HG02610 (cell line): ENCODE data around the gene EIF2B1.
"Not testable (repeated sequence)": the region's sequence is repeated elsewhere in the genome, so short reads cannot be mapped to it uniquely, and the experiment has no call there.

Experiments
- ATAC-seq: cut with Tn5 transposase; IDR thresholded peaks from one replicate; pipeline ENCODE4 v1.9.1; 2021; ENCODE audit warnings: mild to moderate bottlenecking, moderate library complexity; ENCODE audit not compliant: unreplicated experiment

EIF2B1 gene

DNA sequence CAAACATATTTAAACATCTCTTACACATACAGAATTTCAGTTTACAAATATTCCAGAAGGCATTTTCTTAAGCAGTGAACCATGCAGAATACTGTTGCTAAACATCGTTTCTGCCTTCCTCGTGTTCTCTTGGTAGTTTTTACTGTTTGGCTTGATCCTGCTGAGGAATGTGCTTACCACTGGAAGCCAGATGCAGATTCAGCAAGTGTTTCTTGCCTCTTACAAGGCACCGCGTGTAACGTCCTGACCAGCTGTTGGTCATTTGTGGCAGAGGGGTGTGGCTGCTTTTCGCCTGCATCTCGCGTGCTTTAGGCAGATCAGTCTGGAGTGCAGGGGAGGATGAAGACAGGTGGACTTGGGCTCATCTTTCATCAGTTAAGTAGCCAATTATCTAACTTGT, 12.4 kb downstream of the EIF2B1 start:
- ATAC-seq, result no peak

DNA sequence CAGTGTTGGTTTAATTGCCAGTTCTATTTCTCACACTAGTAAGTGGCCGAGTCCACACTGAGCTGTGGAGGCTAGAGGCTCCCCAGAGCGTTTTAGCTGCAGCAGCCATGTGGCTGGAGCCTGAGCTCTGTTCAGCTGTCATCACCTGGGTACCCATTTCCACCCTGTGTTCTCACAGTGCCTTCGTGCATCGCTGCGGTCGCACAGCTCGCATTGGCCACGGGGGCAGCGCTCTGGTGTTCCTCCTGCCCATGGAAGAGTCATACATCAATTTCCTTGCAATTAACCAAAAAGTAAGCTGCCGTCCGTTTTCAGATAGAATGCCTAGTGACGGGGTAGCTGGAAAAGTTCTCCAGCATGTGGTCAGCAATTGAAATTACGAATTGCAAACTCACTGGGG, 15.9 kb downstream of the EIF2B1 start:
- ATAC-seq, result no peak

DNA sequence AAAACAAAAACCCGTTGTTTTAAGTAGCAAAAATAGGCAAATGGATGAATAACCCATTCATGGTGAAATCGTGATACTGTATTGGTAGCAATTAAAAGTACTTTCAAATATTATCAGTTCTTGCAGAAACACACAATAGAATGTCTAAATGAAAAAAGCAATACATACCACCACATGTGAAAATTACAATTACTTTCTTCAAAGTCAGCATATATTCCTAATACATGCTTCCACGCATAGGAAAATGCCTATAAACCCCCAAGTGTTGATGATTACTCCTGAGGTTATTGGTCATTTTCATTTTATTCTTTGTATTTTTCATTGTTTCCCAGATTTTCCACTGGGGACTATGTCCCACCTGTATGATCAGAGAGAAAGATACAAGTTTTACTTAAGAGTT, 16.3 kb downstream of the EIF2B1 start:
- no peak for ATAC-seq

DNA sequence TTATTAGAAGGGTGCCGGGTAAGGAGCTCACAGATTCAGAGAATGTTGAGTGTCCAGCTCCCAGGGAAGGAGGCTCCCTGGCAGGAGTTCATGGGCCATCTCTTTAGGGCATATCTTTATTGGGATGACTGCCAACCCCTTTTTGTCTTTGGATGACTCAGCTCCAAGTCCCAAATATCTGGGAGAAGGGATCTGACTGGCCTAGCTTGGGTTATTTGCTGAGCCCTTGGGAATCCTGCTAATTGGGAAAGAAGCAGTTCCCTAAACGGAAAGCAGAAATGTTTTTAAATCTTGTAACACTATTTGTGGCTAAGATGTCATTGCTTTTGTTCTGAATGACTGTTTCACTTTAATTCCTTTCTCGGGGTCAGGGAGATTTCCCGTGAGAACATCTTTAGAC, 19.0 kb downstream of the EIF2B1 start:
- no peak for ATAC-seq

DNA sequence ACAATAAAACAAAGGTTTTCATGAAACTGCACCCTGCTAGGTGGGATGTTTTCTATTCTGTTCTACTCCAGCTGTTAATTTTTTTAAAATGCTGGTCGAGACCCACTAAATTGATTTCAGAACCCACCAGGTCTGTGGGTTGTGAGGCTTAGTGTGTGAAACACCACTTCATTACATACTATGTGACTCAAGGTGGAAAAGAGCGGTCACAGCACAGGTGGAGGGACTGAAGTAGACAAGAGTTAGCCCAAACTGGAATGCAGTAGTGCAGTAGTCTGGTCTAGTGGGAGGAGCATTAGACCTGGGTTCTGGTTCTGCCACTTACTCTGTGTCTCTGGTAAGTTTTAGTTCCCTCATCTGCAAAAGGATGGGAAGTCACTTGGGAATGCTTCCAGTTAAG, 19.4 kb downstream of the EIF2B1 start:
- ATAC-seq, result no peak

DNA sequence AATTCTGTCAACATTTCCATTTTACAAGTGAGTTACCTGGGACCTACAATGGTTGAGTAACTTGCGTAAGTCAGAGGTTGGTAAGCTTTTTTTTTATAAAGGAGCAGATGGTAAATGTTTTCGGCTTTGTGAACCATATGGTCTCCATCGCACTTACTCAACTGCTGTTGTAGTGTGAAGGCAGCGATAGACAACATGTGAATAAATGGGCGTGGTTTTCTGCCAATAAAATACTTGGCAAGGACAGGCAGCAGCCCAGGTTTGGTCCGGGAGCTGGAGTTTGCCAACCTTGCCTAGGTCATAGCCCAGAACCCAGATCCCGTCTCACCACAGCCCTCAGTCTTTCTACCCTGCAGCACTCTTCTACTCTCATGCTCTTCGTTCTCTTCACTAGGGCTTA, 25.3 kb downstream of the EIF2B1 start:
- ATAC-seq, result no peak

DNA sequence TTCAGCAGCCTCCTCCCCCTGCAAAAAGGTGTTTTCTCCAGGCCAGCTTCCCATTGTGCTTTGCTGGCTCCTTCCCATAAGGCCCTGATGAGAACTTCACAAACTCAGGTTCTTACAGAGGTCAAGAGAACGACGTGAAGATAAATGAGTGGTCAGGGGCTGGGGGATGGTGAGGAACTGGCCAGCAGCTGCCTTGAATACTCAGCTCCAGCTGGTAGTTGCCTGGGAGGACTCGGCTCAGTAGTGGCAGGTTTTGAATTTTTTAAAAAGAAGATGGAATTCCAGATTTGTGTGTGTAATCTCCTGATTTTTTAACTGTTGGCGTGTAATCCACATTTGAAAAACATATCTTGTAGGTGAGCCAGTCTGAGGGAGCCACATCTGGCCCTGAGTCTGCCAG, 25.7 kb downstream of the EIF2B1 start:
- ATAC-seq, result no peak

DNA sequence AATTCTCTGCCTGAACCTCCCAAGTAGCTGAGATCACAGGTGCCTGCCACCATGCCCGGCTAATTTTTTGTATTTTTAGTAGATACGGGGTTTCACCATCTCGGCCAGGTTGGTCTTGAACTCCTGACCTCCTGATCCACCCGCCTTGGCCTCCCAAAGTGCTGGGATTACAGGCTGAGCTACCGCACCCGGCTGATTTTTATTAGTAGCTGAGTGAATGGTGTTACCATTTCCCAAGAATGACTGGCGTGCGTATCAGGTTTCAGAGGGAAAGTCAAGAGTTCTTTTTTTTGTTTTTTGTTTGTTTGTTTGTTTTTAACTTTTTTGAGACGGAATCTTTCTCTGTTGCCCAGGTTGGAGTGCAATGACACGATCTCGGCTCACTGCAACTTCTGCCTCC, 30.0 kb downstream of the EIF2B1 start:
- not testable (repeated sequence) for ATAC-seq

DNA sequence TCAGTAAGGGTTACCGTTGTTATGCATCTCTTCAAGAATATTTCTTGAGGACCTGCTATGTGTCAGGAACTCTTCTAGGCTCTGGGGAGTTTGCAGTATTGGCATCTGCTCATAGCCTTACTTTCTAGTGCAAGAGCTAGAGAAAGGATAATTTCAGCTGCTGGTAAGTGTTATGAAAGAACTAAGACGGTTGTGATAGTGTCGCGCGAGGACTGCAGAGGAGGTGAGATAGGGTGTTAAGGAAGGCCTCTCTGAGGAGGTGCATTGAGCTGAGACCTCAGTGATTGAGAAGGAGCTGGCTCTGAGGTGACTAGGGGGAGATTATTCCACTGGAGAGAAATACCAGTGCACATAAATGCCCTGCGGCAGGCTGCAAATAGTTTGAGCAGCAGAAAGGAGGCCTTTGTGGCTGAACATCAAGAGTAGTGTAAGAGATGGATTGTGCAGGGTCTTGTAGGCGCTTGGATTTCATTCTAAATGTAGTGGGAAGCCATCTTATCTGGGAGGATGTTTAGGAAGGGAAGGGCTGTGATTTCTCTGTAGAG, 30.8 kb downstream of the EIF2B1 start:
- no peak for ATAC-seq

DNA sequence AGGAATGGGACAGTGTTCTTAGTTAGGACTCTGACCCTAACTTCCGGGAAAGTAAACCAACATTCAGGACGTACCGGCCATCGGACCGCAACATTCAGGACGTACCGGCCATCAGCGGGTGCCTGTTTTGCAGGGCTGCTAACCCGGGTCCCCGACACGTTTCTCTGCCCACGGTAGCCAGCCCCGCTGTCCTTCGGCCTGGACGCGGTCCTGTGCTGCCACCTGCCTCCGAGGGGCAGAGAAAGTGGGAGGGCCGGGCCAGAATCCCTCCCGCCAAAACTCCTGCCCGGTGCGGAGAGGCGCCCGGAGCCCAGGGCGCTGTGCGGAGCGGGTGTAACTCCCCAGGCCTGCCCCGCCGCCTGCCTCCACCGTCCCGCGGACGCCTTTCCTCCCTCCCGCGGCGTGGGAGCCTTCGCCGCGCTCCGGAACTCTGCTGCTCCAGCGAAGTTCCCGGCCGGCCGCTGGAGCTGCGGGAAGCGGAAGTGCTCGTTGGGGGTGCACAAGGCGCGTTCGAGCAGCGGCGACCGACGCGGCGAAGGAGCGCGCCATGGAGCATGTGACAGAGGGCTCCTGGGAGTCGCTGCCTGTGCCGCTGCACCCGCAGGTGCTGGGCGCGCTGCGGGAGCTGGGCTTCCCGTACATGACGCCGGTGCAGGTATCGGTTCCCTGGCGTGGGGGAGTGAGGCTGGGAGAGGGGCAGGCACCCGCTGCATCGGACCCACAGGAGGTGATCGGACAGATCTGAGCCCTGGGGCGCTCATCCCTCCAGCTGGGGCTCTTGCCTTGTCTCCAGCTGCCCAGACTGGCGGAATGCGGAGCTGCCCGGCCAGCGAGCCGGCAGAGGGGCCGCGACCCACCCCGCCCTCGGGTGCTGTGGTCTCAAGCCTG, 31.6 kb downstream of the EIF2B1 start, which contains the start of gene DDX55:
Gene DDX55, plus strand, starts transcription at position 498 of the 888 bp plus-strand sequence. Its CDS starts 50 bp downstream, at position 548.
- peak; percentile 92 for ATAC-seq

DNA sequence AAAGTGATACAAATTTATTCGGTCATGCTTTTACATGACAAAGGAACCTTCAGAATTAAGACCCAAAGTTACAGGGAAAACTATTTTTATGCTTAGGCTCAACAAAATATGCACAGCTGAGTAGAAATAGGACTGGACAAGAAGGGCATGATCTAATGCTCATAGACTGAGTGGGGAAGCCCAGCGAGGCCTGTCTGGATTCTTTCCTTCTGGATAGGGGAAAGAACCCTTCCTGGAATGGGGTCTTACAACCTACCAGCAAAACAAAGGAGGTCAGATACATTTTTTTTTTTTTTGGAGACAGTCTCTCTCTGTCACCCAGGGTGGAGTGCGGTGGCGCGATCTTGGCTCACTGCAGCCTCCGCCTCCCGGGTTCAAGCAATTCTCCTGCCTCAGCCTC, 33.8 kb downstream of the EIF2B1 start:
- no peak for ATAC-seq

DNA sequence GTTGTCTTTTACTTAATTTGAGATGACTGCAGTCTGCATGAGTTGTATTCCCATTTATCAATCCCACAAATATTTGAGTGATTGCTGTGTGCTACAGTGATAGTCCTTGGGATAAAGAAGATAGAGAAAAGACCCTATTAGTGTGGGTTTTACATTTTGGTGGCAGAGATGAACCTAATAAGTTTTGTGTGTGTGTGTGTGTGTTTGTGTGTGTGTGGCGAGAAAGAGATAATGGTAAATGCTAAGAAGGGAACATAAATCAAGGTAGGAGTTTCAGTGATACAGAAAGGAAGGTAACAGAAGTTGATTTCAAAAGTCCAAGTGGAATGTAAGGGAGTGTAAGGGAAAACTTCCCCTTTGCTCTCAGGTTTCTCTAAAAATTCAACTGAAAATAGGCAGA, 34.2 kb downstream of the EIF2B1 start:
- no peak for ATAC-seq

DNA sequence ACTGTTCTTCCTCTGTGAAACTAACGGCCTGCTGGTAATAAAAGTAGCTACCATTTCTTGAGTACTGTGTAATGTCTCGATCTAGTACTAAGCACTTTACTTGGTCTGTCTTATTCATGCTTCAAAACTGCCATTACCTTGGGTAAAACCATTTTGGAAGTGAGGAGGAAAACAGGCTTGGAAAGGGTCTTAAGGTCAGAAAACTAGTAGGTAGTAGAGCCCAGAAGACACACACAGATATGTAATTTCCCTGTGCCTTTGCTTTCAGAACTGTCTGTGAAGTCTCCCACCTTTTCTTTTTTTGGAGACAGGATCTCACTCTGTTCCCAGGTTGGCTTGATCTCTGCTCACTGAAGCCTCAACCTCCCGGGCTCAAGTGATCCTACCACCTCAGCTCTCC, 35.0 kb downstream of the EIF2B1 start:
- ATAC-seq, result no peak

DNA sequence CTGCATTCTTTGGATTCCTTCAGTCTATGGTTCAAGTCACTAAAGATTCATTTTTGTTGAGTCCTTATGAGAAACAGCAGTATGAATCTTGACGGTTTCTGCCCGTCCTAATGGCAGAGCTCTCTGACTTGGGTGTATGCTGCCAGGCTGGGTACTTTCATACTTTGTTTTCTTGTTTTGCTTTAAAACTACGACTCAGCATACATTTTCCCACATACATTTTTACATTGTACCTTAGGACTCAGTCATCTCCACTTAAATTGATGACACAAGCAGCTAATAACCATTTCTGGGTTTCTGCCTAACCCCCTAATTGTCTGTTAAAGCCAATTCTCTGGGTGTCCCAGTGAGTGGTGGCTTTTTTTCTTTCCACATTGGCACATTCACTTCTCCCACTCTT, 36.4 kb downstream of the EIF2B1 start:
- ATAC-seq, result no peak

DNA sequence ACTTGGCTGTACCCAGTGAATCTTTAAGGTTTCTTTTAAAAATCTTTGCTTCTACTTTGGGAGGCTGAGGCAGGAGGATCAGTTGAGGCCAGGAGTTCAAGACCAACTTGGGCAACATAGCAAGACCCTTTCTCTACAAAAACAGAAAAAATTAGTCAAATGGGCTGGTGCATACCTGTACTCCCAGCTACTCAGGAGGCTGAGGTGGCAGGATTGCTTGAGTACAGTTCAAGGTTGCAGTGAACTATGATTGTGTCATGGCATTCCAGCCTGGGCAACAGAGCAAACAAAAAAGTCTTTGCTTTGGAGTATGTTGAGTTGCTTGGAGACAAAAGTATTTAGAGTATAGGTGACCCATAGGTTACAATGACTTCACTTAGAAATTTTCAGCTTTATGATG, 37.8 kb downstream of the EIF2B1 start:
- no peak for ATAC-seq

DNA sequence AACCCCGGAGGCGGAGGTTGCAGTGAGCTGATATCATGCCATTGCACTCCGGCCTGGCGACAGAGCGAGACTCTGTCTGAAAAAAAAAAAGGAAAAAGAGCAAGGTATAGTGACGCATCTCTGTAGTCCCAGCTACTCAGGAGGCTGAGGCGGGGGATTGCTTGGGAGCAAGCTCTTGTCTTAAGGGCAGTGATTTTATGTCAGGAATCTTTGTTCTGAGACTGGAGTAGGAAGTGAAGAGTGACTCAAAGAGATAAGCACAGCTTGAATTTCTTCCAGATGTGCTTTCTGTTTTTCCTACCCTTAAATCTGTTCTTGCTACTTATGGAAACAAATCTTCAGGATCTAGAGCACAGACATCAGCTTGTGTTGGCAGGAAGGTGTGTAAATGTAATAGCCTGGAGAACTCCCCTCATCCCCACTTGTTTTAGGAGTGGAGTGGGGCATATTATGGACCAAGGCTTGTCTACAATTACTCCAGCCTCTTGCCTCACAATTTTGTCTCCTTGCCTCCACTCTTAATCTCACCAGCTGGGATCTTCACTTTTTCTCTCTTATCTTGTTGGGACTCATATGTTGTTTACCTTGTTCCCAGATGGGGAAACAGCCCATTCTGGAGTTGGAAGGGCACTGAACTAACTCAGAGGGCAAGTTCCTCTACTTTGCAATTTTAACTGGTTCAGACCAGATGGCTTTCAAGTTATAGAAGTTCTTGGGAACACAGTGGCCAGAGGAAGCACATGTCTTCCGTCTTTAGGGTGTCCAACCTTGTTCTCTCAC, 41.6 kb downstream of the EIF2B1 start:
- ATAC-seq, result no peak

DNA sequence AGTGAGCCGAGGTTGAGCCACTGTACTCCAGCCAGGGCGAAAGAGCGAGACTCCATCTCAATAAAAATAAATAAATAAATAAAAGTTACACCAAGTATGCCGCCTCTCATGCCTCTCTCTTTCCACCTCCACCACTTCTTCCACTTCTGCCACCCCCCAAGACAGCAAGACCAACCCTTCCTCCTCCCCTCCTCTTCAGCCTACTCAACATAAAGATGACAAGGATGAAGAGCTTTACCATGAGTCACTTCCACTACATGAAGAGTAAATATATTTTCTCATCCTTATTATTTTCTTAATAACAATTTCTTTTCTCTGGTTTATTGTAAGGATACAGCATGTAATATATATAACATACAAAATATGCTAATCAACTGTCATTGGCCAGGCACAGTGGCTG, 52.7 kb downstream of the EIF2B1 start:
- no peak for ATAC-seq

DNA sequence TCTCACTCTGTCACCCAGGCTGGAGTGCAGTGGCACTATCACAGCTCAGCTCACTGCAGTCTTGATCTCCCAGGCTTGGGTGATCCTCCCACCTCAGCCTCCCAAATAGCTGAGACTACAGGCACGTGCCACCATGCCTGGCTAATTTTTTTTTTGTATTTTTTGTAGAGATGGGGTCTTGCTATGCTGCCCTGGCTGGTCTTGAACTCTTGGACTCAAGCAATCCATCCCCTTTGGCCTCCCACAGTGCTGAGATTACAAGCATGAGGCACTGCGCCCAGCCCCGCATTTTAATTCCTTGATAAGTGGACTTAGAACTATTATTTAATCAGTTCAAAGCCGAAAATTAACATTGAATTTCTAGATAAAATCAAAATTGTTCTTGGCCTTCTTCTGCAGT, 54.7 kb downstream of the EIF2B1 start:
- not testable (repeated sequence) for ATAC-seq

DNA sequence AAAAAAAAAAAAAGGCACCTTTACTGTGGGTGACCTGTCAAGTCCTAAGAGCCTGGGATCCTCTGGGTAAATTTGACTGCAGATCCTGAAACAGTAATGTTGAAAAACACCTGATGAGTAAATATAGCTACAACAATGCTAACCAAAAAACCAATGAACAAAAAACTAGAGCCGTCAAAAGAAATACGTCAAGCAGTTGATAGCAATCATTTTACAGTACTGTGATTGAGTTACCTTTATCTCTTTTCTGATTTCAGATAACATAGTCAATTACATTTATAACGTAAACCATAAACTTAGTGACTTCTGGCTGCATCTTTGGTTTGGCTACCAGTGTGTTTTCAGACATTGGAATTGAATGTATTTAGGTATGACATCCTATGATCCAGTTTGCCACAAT, 55.2 kb downstream of the EIF2B1 start:
- no peak for ATAC-seq

DNA sequence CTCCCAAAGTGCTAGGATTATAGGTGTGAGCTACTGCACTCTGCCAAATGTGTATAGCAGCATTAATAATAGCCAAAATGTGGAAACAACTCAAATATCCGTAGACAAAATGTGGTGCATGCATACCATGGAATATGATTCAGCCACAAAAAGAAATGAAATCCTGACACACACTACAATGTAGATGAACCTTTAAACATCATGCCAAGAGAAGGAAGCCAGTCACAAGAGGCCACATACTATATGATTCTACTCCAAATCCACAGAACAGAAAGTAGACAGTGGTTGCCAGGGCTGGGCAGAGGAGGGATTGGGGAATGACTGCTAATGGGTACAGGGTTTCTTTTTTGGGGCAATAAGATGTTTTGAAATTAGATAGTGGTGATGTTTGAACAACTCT, 56.9 kb downstream of the EIF2B1 start:
- no peak for ATAC-seq

DNA sequence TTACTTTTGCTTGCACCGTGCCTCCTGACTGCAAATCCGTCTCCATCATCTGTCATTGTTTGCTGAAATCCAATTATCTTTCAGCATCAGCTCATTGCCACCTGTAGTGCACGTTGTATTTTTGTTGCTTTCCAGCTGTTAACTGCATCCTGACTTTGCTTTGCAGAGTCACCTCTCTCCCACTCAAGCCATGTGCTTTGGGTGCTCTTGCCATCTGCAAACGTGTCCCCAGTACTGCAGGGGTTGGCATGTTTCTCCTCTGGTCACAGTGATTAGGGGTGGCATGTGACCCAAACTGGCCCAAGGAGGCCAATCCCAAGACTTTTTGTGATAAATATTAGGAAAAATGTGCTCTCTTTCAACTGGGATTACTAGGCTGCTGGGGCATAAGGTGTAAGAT, 59.6 kb downstream of the EIF2B1 start:
- no peak for ATAC-seq

DNA sequence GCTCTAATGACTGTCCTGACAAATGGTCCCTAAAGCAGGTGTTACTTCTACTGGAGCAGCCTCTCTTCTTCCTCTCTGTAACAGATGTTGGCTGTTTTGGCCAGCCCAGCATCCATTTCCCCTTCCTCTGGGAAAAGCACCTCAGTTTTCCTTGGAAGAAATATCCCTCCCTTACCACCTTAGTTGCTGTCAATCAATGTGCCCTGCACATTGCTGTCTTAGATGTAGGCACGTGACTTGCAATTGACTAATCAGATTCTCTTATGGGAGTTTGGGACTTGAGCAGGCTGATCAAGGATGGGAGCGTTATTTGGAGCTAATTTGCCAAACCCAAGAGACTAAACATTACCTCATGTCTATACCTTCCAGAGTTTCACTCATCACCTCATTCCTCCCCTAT, 61.1 kb downstream of the EIF2B1 start:
- ATAC-seq, result no peak
